GM12878 (cell line): Measurements from ENCODE around the gene TYK2. TPM values are rescaled to one million over a fixed set of nuclear protein-coding genes. Genes with fewer than 3 reads are reported as not detected.
"Not testable (repeated sequence)": the region's sequence is repeated elsewhere in the genome, so short reads cannot be mapped to it uniquely, and the experiment has no call there.

Source experiments
- ATAC-seq: fragments of 200-7000 bp; cut with Tn5 transposase; 3 replicates; pipeline ENCODE4 v1.9.1; 2020; ENCODE audit warnings: mild to moderate bottlenecking, moderate library complexity
- BruUV-seq: library from RNA; stranded (reverse); fragments of 400-500 nt; replicated peaks from 2 replicates; lab custom pipeline; 2021; lab: Mats Ljungman, UMichigan
- CTCF ChIA-PET: fragments of 300-600 bp; sonication (Branson Sonifier 250); formaldehyde crosslinking; extraction: SDS; loops from one replicate; lab custom pipeline; 2021; ENCODE audit warnings: inconsistent platforms; lab: Yijun Ruan, JAX
- POLR2A ChIA-PET: fragments of 350-600 bp; formaldehyde crosslinking; extraction: SDS; loops from one replicate; lab custom pipeline; 2021; ENCODE audit warnings: inconsistent platforms; lab: Charles Lee
- RAD21 ChIA-PET: fragments of 300-600 bp; sonication (Branson Sonifier 250); formaldehyde crosslinking; loops from one replicate; lab custom pipeline; 2023; ENCODE audit warnings: antibody characterized with exemption; ENCODE audit not compliant: unreplicated experiment; lab: Charles Lee
- SMC1A ChIA-PET: fragments of 300-600 bp; sonication (Branson Sonifier 250); formaldehyde crosslinking; loops from one replicate; lab custom pipeline; 2023; ENCODE audit not compliant: unreplicated experiment, uncharacterized antibody; lab: Charles Lee
- DNase-seq: peaks from one replicate; pipeline ENCODE4 v3.0.0-alpha.2; 2011; ENCODE audit warnings: low read depth, low spot score
- FAIRE-seq: peaks from 3 replicates; lab custom pipeline; 2011; peaks lifted over from hg19 to GRCh38; lab: Jason Lieb, UNC
- H2AFZ ChIP-seq: 2 replicates; pipeline ENCODE4 v1.6.0; 2011; ENCODE audit warnings: low read depth, low read length, control low read depth; ENCODE audit not compliant: control insufficient read depth
- H3K27ac ChIP-seq: 2 replicates; pipeline ENCODE4 v1.5.1; 2011; ENCODE audit warnings: control low read depth; ENCODE audit not compliant: control insufficient read depth, insufficient read depth
- H3K27me3 ChIP-seq, 2 experiments: replicated peaks in 1 of 2; 2 replicates each; pipeline versions ENCODE4 v1.6.0 to v1.6.1; 2011; ENCODE audit warnings: low read length in 1 of 2; ENCODE audit not compliant: control insufficient read depth in 2 of 2, insufficient read depth in 2 of 2
- H3K36me3 ChIP-seq, 2 experiments: 2 replicates each; pipeline ENCODE4 v1.5.1; 2011; ENCODE audit warnings: low read length in 1 of 2; ENCODE audit not compliant: control insufficient read depth in 2 of 2, insufficient read depth in 2 of 2
- H3K4me1 ChIP-seq: 2 replicates; pipeline ENCODE4 v1.6.1; 2011; ENCODE audit warnings: mild to moderate bottlenecking, low read length, moderate library complexity, mixed read lengths; ENCODE audit not compliant: control insufficient read depth, insufficient read depth
- H3K4me2 ChIP-seq: 2 replicates; pipeline ENCODE4 v1.6.0; 2011; ENCODE audit warnings: control low read depth; ENCODE audit not compliant: control insufficient read depth, insufficient read depth
- H3K4me3 ChIP-seq: fragments of 200-600 bp; sonication (generic); 2 replicates; pipeline ENCODE4 v1.5.1; 2016
- H3K79me2 ChIP-seq: 2 replicates; pipeline ENCODE4 v1.6.0; 2011; ENCODE audit warnings: low read length; ENCODE audit not compliant: control insufficient read depth, insufficient read depth
- H3K9ac ChIP-seq: 2 replicates; pipeline ENCODE4 v1.8.0; 2011; ENCODE audit warnings: low read length, control low read depth, mixed read lengths; ENCODE audit not compliant: control insufficient read depth, insufficient read depth
- H3K9me3 ChIP-seq: replicated peaks from 3 replicates; pipeline ENCODE4 v1.5.1; 2011; ENCODE audit warnings: mild to moderate bottlenecking, low read length; ENCODE audit not compliant: control insufficient read depth, insufficient read depth
- H4K20me1 ChIP-seq: 2 replicates; pipeline ENCODE4 v1.6.0; 2011; ENCODE audit not compliant: control insufficient read depth, insufficient read depth
- whole genome bisulfite sequencing: methylation state at CpG from one replicate; pipeline ENCODE4 v1.1.6; 2016; ENCODE audit warnings: low lambda C conversion rate; ENCODE audit not compliant: insufficient replicate concordance, insufficient coverage; ENCODE audit errors: missing lambda C conversion rate; 5-methylcytosine and 5-hydroxymethylcytosine counted together
- in situ Hi-C: fragments of 300-500 bp; cut with MboI; formaldehyde crosslinking; loops from 9 replicates; pipeline ENCODE4 v1.14.3; 2018; ENCODE audit warnings: mixed read lengths
- intact Hi-C: fragments of 100-400 bp; cut with micrococcal nuclease; formaldehyde crosslinking; loops from one replicate; pipeline ENCODE4 v1.14.2; 2022; ENCODE audit not compliant: unreplicated experiment
- polyA plus RNA-seq, 11 experiments: library from polyadenylated mRNA; depleted of rRNA in 4 of 11; unstranded in 6 of 11; stranded (reverse) in 5 of 11; fragments of >200 nt; fragmentation: Nextera tagmentation in 4 of 11; fragmentation: Illumina TruSeq in 1 of 11; extraction: Ambion mirVana in 4 of 11; extraction: Trizol in 1 of 11; gene quantifications; 1 replicate in 1 of 11; 2 replicates in 10 of 11; pipeline versions ENCODE4 v1.2.1 to v1.2.3, GENCODE V29; 2011 to 2016; ENCODE audit warnings: inconsistent platforms in 2 of 11, missing spikeins in 2 of 11, low read depth in 1 of 11
- total RNA-seq, 4 experiments: library from RNA; depleted of rRNA in 3 of 4; stranded (reverse); fragments of >200 nt in 3 of 4; fragmentation: Illumina TruSeq in 1 of 4; extraction: Trizol in 1 of 4; gene quantifications; 2 replicates each; pipeline versions ENCODE4 v1.2.1 to v1.2.3, GENCODE V29; 2013 to 2021
- TF ChIP-seq, protein P1 (sequence below): fragments of 450-650 bp; IDR thresholded peaks from 2 replicates; pipeline ENCODE4 v1.6.1; 2016; ENCODE audit warnings: mild to moderate bottlenecking, moderate library complexity, borderline replicate concordance

TYK2 gene
- total and polyA plus RNA-seq, 10 of the 15 experiments (the other 5 are each of a cell fraction or from before 2014, with no cell fraction given): 36.4 to 364 (median 179) TPM

DNA sequence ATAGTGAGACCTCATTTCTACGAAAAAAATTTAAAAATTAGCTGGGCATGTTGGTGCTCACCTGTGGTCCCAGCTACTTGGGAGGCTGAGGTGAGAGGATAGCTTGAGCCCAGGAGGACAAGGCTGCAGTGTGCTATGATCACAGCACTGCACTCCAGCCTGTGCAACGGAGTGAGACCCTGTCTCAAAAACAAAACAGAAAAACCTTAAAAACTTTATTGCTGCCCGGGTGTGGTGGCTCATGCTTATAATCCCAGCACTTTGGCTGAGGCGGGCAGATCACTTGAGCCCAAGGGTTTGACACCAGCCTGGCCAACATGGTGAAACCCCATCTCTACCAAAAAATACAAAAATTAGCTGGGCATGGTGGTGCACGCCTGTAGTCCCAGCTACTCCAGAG, 30.9 kb upstream of the TYK2 start:
- not testable (repeated sequence) for H4K20me1 ChIP-seq, H2AFZ ChIP-seq, H3K27me3 ChIP-seq, H3K4me3 ChIP-seq, DNase-seq, BruUV-seq, H3K9me3 ChIP-seq, H3K79me2 ChIP-seq, H3K9ac ChIP-seq, H3K36me3 ChIP-seq, ATAC-seq, FAIRE-seq
- 38% methylated on average over 5 of the region's 5 CpGs for whole genome bisulfite sequencing
- in situ Hi-C loops: loop anchor here (5.0 kb wide), 1 partner anchor 156 kb away; the partner anchor contains the start of genes CDKN2D and KRI1
- POLR2A ChIA-PET: interaction anchor here (0.6 to 6.9 kb wide), 5 partner anchors 14 to 141 kb away, joined by 3 to 37 read pairs (median 15); partner anchors contain the start of genes ICAM1 and KEAP1
- CTCF ChIA-PET: interaction anchor here (0.6 to 28.5 kb wide), 5 partner anchors 14 to 295 kb away, joined by 3 to 1053 read pairs (median 3); partner anchors contain the start of gene PDE4A
- RAD21 ChIA-PET: interaction anchor here (1.3 to 3.9 kb wide), 6 partner anchors 13 to 175 kb away, joined by 3 to 32 read pairs (median 8); partner anchors contain the start of genes ICAM1 and ICAM5
- TF ChIP-seq, protein P1, sequence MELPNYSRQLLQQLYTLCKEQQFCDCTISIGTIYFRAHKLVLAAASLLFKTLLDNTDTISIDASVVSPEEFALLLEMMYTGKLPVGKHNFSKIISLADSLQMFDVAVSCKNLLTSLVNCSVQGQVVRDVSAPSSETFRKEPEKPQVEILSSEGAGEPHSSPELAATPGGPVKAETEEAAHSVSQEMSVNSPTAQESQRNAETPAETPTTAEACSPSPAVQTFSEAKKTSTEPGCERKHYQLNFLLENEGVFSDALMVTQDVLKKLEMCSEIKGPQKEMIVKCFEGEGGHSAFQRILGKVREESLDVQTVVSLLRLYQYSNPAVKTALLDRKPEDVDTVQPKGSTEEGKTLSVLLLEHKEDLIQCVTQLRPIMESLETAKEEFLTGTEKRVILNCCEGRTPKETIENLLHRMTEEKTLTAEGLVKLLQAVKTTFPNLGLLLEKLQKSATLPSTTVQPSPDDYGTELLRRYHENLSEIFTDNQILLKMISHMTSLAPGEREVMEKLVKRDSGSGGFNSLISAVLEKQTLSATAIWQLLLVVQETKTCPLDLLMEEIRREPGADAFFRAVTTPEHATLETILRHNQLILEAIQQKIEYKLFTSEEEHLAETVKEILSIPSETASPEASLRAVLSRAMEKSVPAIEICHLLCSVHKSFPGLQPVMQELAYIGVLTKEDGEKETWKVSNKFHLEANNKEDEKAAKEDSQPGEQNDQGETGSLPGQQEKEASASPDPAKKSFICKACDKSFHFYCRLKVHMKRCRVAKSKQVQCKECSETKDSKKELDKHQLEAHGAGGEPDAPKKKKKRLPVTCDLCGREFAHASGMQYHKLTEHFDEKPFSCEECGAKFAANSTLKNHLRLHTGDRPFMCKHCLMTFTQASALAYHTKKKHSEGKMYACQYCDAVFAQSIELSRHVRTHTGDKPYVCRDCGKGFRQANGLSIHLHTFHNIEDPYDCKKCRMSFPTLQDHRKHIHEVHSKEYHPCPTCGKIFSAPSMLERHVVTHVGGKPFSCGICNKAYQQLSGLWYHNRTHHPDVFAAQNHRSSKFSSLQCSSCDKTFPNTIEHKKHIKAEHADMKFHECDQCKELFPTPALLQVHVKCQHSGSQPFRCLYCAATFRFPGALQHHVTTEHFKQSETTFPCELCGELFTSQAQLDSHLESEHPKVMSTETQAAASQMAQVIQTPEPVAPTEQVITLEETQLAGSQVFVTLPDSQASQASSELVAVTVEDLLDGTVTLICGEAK: peak; percentile 63
- Histone ChIP-seq H3K4me1 (peaks cover 60% of the 10 kb centered on the region), H3K27ac (peak overlapping the region; percentile 83), H3K4me2 (peak overlapping the region; percentile 35)
- SMC1A ChIA-PET: interaction anchor here (1.2 to 16.0 kb wide), 2 partner anchors 18 to 140 kb away, joined by 3 to 364 read pairs; partner anchors contain the start of genes ICAM1 and PDE4A
- intact Hi-C loops: loop anchor here (10.0 kb wide), 1 partner anchor 244 kb away; the partner anchor contains the start of gene ILF3
